Loucy (cell line): ENCODE results near the gene ACSL5.

Experiments
- H2AFZ ChIP-seq: fragments of 200-600 bp; sonication (generic); 2 replicates; pipeline ENCODE4 v1.6.0; 2016; ENCODE audit warnings: antibody characterized with exemption, mild to moderate bottlenecking, low read length, moderate library complexity
- H3F3A ChIP-seq: fragments of 200-600 bp; 2 replicates; pipeline ENCODE4 v1.6.0; 2016; ENCODE audit warnings: antibody characterized with exemption, low read depth, mild to moderate bottlenecking
- H3K27me3 ChIP-seq: fragments of 200-600 bp; sonication (generic); 2 replicates; pipeline ENCODE4 v1.6.1; 2014; ENCODE audit warnings: low read length, mild to moderate bottlenecking; ENCODE audit not compliant: insufficient read depth, poor library complexity, severe bottlenecking
- H3K36me3 ChIP-seq: fragments of 200-600 bp; sonication (generic); 2 replicates; pipeline ENCODE4 v1.6.1; 2016; ENCODE audit warnings: low read length; ENCODE audit not compliant: insufficient read depth
- H3K4me1 ChIP-seq: fragments of 200-600 bp; sonication (generic); 2 replicates; pipeline ENCODE4 v1.5.1; 2014; ENCODE audit warnings: low read length, mild to moderate bottlenecking; ENCODE audit not compliant: insufficient read depth, poor library complexity, severe bottlenecking
- H3K4me2 ChIP-seq: fragments of 200-600 bp; sonication (generic); 2 replicates; pipeline ENCODE4 v1.6.0; 2014; ENCODE audit warnings: antibody characterized with exemption, low read length, low read depth, mild to moderate bottlenecking; ENCODE audit not compliant: poor library complexity, severe bottlenecking
- H3K4me3 ChIP-seq: fragments of 200-600 bp; sonication (generic); 2 replicates; pipeline ENCODE4 v1.5.1; 2014; ENCODE audit warnings: low read length, mild to moderate bottlenecking, mixed read lengths; ENCODE audit not compliant: poor library complexity, severe bottlenecking
- H3K79me2 ChIP-seq: fragments of 200-600 bp; sonication (generic); 2 replicates; pipeline ENCODE4 v1.6.1; 2014; ENCODE audit warnings: low read length; ENCODE audit not compliant: insufficient read depth
- H3K9ac ChIP-seq: fragments of 200-600 bp; sonication (generic); 2 replicates; pipeline ENCODE4 v1.6.0; 2014; ENCODE audit warnings: mild to moderate bottlenecking, low read depth, low read length, moderate library complexity; ENCODE audit not compliant: poor library complexity, severe bottlenecking
- H3K9me2 ChIP-seq: fragments of 200-600 bp; sonication (generic); replicated peaks from 2 replicates; pipeline ENCODE4 v1.6.1; 2016; ENCODE audit warnings: low read depth, low read length, mixed read lengths
- H3K9me3 ChIP-seq: fragments of 200-600 bp; sonication (generic); 2 replicates; pipeline ENCODE4 v1.6.1; 2014; ENCODE audit warnings: mild to moderate bottlenecking, antibody characterized with exemption, low read length, low read depth; ENCODE audit not compliant: insufficient read depth
- H4K20me1 ChIP-seq: fragments of 200-600 bp; sonication (generic); 2 replicates; pipeline ENCODE4 v1.6.0; 2014; ENCODE audit warnings: antibody characterized with exemption, low read length, mild to moderate bottlenecking; ENCODE audit not compliant: insufficient read depth, poor library complexity, severe bottlenecking
- EZH2phosphoT487 ChIP-seq: fragments of 200-600 bp; IDR thresholded peaks from 2 replicates; pipeline ENCODE4 v1.6.1; 2018; ENCODE audit warnings: antibody characterized with exemption, mild to moderate bottlenecking, moderate library complexity, borderline replicate concordance
- TF ChIP-seq, protein P1 (sequence below): fragments of 200-600 bp; sonication (generic); conservative IDR thresholded peaks from 2 replicates; pipeline ENCODE4 v1.5.1; 2014; ENCODE audit warnings: mild to moderate bottlenecking, antibody characterized with exemption, low read length

Gene ACSL5

DNA sequence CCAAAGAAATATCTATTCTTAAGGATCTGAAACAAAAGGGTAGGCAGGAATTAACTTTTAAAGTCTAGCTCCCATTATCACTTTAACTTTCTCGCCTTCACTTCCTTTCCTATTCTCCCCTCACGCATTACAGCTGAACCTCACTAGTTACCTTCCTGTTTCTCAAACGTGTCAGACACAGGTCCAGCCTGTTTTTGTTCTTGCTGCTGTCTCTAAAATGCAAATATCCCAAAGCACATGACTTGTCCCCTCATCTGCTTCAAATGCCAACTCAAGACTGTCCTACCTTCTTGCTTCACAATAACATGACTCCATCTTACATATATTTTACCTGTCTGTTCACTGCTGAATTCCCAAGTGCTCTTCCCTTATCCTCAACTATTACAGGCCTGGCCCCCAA is 55.2 kb downstream of the ACSL5 start:
- H3K4me3 ChIP-seq, result no peak overlapping the region
- no peak overlapping the region for H3K9ac ChIP-seq
- H2AFZ ChIP-seq, result no peak overlapping the region
- TF ChIP-seq, protein P1, sequence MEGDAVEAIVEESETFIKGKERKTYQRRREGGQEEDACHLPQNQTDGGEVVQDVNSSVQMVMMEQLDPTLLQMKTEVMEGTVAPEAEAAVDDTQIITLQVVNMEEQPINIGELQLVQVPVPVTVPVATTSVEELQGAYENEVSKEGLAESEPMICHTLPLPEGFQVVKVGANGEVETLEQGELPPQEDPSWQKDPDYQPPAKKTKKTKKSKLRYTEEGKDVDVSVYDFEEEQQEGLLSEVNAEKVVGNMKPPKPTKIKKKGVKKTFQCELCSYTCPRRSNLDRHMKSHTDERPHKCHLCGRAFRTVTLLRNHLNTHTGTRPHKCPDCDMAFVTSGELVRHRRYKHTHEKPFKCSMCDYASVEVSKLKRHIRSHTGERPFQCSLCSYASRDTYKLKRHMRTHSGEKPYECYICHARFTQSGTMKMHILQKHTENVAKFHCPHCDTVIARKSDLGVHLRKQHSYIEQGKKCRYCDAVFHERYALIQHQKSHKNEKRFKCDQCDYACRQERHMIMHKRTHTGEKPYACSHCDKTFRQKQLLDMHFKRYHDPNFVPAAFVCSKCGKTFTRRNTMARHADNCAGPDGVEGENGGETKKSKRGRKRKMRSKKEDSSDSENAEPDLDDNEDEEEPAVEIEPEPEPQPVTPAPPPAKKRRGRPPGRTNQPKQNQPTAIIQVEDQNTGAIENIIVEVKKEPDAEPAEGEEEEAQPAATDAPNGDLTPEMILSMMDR, result no peak
- TF ChIP-seq EZH2phosphoT487, result no peak
- no peaks in the 10 kb centered on the region for H3K4me1 ChIP-seq
- H3K4me2 ChIP-seq, result no peak overlapping the region
- H4K20me1 ChIP-seq, result no peaks in the 10 kb centered on the region
- peaks cover 52% of the 10 kb centered on the region for H3K36me3 ChIP-seq
- no peaks in the 10 kb centered on the region for H3F3A ChIP-seq
- no peaks in the 10 kb centered on the region for H3K9me2 ChIP-seq
- H3K9me3 ChIP-seq, result no peaks in the 10 kb centered on the region
- H3K27me3 ChIP-seq, result no peaks in the 10 kb centered on the region
- H3K79me2 ChIP-seq, result no peaks in the 10 kb centered on the region

DNA sequence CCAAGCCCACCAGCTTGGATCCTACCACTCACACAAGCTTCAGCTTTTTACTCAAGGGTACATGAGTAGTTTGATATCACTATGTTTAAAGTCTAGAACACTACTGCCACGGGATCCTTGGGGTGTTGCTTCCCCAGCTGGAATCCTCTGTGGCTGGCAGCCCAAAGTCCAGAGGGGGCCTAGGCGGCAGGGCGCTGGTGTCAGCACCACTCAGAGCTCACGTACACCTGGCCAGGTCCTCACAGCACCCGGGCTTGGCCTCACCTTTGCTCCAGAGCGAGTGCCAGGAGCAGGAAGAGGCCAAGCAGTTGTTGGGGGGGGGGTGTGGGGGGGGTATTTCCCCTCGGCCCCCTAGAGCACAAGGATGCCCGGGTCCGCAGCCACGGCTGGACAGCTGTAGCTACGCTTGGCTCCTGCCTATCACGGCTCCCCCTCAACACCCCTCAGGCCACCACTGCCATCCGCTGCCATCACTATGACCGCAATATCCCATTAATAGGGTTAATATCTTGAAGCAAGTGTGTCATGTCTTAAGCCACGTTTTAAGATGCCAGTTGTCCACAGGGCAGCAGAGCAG is 55.8 kb downstream of the ACSL5 start:
- H3K9me3 ChIP-seq, result no peaks in the 10 kb centered on the region
- no peaks in the 10 kb centered on the region for H3F3A ChIP-seq
- H3K79me2 ChIP-seq, result no peaks in the 10 kb centered on the region
- H2AFZ ChIP-seq, result no peak overlapping the region
- H3K9me2 ChIP-seq, result no peaks in the 10 kb centered on the region
- H3K27me3 ChIP-seq, result no peaks in the 10 kb centered on the region
- H4K20me1 ChIP-seq, result no peaks in the 10 kb centered on the region
- TF ChIP-seq, protein P1, result no peak
- no peak for TF ChIP-seq EZH2phosphoT487
- H3K4me1 ChIP-seq, result no peaks in the 10 kb centered on the region
- no peak overlapping the region for H3K9ac ChIP-seq
- no peak overlapping the region for H3K4me3 ChIP-seq
- peaks cover 52% of the 10 kb centered on the region for H3K36me3 ChIP-seq
- H3K4me2 ChIP-seq, result no peak overlapping the region

GRCh38 chr10:112433136-112433535 is 59.2 kb downstream of the ACSL5 start:
- no peaks in the 10 kb centered on the region for H3K27me3 ChIP-seq
- H3K9me3 ChIP-seq, result no peaks in the 10 kb centered on the region
- H3K79me2 ChIP-seq, result no peaks in the 10 kb centered on the region
- no peak for TF ChIP-seq EZH2phosphoT487
- TF ChIP-seq, protein P1, result no peak
- no peak overlapping the region for H3K4me2 ChIP-seq
- peaks cover 34% of the 10 kb centered on the region; the same call in 1 of the 2 replicates for H3K36me3 ChIP-seq
- H3K9ac ChIP-seq, result no peak overlapping the region
- no peak overlapping the region for H3K4me3 ChIP-seq
- H3K9me2 ChIP-seq, result no peaks in the 10 kb centered on the region
- H2AFZ ChIP-seq, result no peak overlapping the region
- H3K4me1 ChIP-seq, result no peaks in the 10 kb centered on the region
- no peaks in the 10 kb centered on the region for H3F3A ChIP-seq
- no peaks in the 10 kb centered on the region for H4K20me1 ChIP-seq
